ENCODE results near the gene CTR9. TPM values are rescaled to one million over a fixed set of nuclear protein-coding genes. Genes with fewer than 3 reads are reported as not detected.

CTR9 gene
- total and polyA plus RNA-seq, 2 of the 8 experiments (the other 6 are each of a cell fraction or from before 2014, with no cell fraction given): 6.1 to 37.7 TPM

- no peaks in the 10 kb centered on the region for H4K20me1 ChIP-seq (replicated peaks in 1 of 2; ENCODE audit: control insufficient read depth in 1 of 2, insufficient read depth in 2 of 2, low read length in 2 of 2)
- H3K9me3 ChIP-seq (ENCODE audit: insufficient read depth in 2 of 2, low read depth in 1 of 2, low read length in 1 of 2): peaks cover 7% of the 10 kb centered on the region in 2 experiments; a peak in 3 of 4 replicates
- DNase-seq (ENCODE audit: low read depth in 1 of 2, low spot score in 2 of 2) (no peak), FAIRE-seq (no peak)
- no peaks in the 10 kb centered on the region for H3K79me1 ChIP-seq (ENCODE audit: low read depth, low read length)
- no peaks in the 10 kb centered on the region for H3K4me1 ChIP-seq (replicated peaks in 1 of 4; ENCODE audit: control insufficient read depth in 3 of 4, insufficient read depth in 4 of 4, low read length in 3 of 4)
- H2BK15ac ChIP-seq (ENCODE audit: low read length): no peak overlapping the region
- H2BK5ac ChIP-seq (ENCODE audit: low read depth, low read length): no peak overlapping the region
- CTCF ChIA-PET (ENCODE audit: partially characterized antibody): interaction anchor here (0.9 to 1.6 kb wide), 5 partner anchors 9 to 66 kb away, joined by 3 to 5 read pairs (median 3); partner anchors contain the start of gene IRAG1
- H3K4ac ChIP-seq (replicated peaks; ENCODE audit: insufficient read length, low read depth, low read length): no peak overlapping the region
- H4K91ac ChIP-seq (replicated peaks; ENCODE audit: insufficient read length, low read length): no peak overlapping the region
- no peaks in the 10 kb centered on the region for H3K23me2 ChIP-seq (ENCODE audit: low read depth, low read length)
- no peak overlapping the region for H3K14ac ChIP-seq (ENCODE audit: insufficient read length)
- H3K18ac ChIP-seq (ENCODE audit: extremely low read depth, low read length): no peak overlapping the region
- no peak overlapping the region for H2BK120ac ChIP-seq (replicated peaks; ENCODE audit: low read depth, low read length)
- H2BK20ac ChIP-seq (ENCODE audit: low read length): no peak overlapping the region
- H2BK12ac ChIP-seq (ENCODE audit: low read depth, low read length): no peak overlapping the region
- no peak overlapping the region for H3K9ac ChIP-seq (replicated peaks in 1 of 4; ENCODE audit: extremely low read depth in 1 of 4, low read depth in 3 of 4, low read length in 3 of 4)
- 85% methylated on average over 3 of the region's 3 CpGs; no CpG with 5 or more reads in 1 of the 2 experiments for WGBS, 2 experiments (ENCODE audit: extremely low coverage in 1 of 2, insufficient coverage in 1 of 2, insufficient read length in 1 of 2, insufficient replicate concordance in 2 of 2, low coverage in 1 of 2, low lambda C conversion rate in 2 of 2, missing lambda C conversion rate in 1 of 2)
- H3K4me2 ChIP-seq (ENCODE audit: insufficient read depth in 1 of 2, low read depth in 2 of 2, low read length in 2 of 2): no peak overlapping the region
- POLR2A ChIA-PET (ENCODE audit: partially characterized antibody): no interaction called here
- H3K56ac ChIP-seq (replicated peaks; ENCODE audit: insufficient read length, low read depth, low read length): no peak overlapping the region
- TF ChIP-seq GTF2F1 (IDR thresholded peaks at IDR 0.05; ENCODE audit: borderline replicate concordance, low read depth, low read length) (no peak), CTBP2 (IDR thresholded peaks at IDR 0.05; ENCODE audit: borderline replicate concordance, insufficient read depth, insufficient read length, low read length) (no peak), MAX (IDR thresholded peaks at IDR 0.05) (no peak), TAF7 (optimal IDR thresholded peaks at IDR 0.05; ENCODE audit: borderline replicate concordance, low read depth, low read length) (no peak), GABPA (IDR thresholded peaks at IDR 0.05; ENCODE audit: borderline replicate concordance, insufficient read depth, low read length) (no peak)
- H3K23ac ChIP-seq (ENCODE audit: insufficient read length): no peak overlapping the region
- no peak overlapping the region for H4K8ac ChIP-seq (ENCODE audit: extremely low read depth, insufficient read depth, low read length)
- no peaks in the 10 kb centered on the region for H3K79me2 ChIP-seq (ENCODE audit: control insufficient read depth in 1 of 2, insufficient read depth in 2 of 2, low read length in 2 of 2)
- no peak overlapping the region for H2AK5ac ChIP-seq (ENCODE audit: low read depth, low read length)
- H3K27ac ChIP-seq (ENCODE audit: low read depth, low read length): no peak overlapping the region
- H3K4me3 ChIP-seq (ENCODE audit: extremely low read depth in 1 of 4, insufficient read depth in 2 of 4, low read depth in 3 of 4, low read length in 4 of 4): no peak overlapping the region
- no peaks in the 10 kb centered on the region for H3K36me3 ChIP-seq (ENCODE audit: control insufficient read depth in 2 of 4, insufficient read depth in 4 of 4, low read length in 3 of 4)
- no peaks in the 10 kb centered on the region for H3K27me3 ChIP-seq (replicated peaks in 1 of 4; ENCODE audit: control insufficient read depth in 3 of 4, extremely low read depth in 1 of 4, insufficient read depth in 3 of 4, low read length in 3 of 4)
- no peak overlapping the region for H4K5ac ChIP-seq (ENCODE audit: insufficient read length, low read depth, low read length)
- no peak overlapping the region for H2AFZ ChIP-seq (ENCODE audit: low read length)
Observed at GRCh38 chr11:10701982-10702381, 49.1 kb upstream of the CTR9 start.

Measured in H1 (cell line).